GM23338 (cell line): ENCODE data around the gene HERC2. TPM values are rescaled to one million over a fixed set of nuclear protein-coding genes. Genes with fewer than 3 reads are reported as not detected.

Source experiments
- ATAC-seq: fragments of 200-7000 bp; cut with Tn5 transposase; 3 replicates; pipeline ENCODE4 v1.9.1; 2020
- DNase-seq: peaks from one replicate; pipeline ENCODE4 v3.0.0-alpha.2; 2015; ENCODE audit warnings: low spot score
- H2AFZ ChIP-seq: fragments of 200-600 bp; sonication (generic); 2 replicates; pipeline ENCODE4 v1.8.0; 2016; ENCODE audit warnings: antibody characterized with exemption, mild to moderate bottlenecking, moderate library complexity
- H3F3A ChIP-seq: fragments of 200-600 bp; sonication (generic); replicated peaks from 2 replicates; pipeline ENCODE4 v1.8.0; 2017; ENCODE audit warnings: antibody characterized with exemption, mixed run types, low read depth
- H3K27ac ChIP-seq: fragments of 200-600 bp; sonication (generic); 2 replicates; pipeline ENCODE4 v1.6.1; 2016; ENCODE audit warnings: low read depth
- H3K27me3 ChIP-seq: fragments of 200-600 bp; sonication (generic); 2 replicates; pipeline ENCODE4 v1.8.0; 2016; ENCODE audit warnings: mild to moderate bottlenecking, mixed run types, moderate library complexity; ENCODE audit not compliant: insufficient read depth
- H3K36me3 ChIP-seq: fragments of 200-600 bp; sonication (generic); 2 replicates; pipeline ENCODE4 v1.8.0; 2016; ENCODE audit warnings: mild to moderate bottlenecking; ENCODE audit not compliant: insufficient read depth
- H3K4me1 ChIP-seq: fragments of 200-600 bp; sonication (generic); 2 replicates; pipeline ENCODE4 v1.8.0; 2016; ENCODE audit warnings: mild to moderate bottlenecking, moderate library complexity; ENCODE audit not compliant: insufficient read depth
- H3K4me2 ChIP-seq: fragments of 200-600 bp; sonication (generic); 2 replicates; pipeline ENCODE4 v1.7.1; 2017; ENCODE audit warnings: mixed run types
- H3K4me3 ChIP-seq: fragments of 200-600 bp; sonication (generic); 2 replicates; pipeline ENCODE4 v1.6.1; 2016; ENCODE audit warnings: mixed run types
- H3K79me2 ChIP-seq: fragments of 200-600 bp; sonication (generic); replicated peaks from 2 replicates; pipeline ENCODE4 v1.8.0; 2017; ENCODE audit warnings: mild to moderate bottlenecking; ENCODE audit not compliant: insufficient read depth
- H3K9me2 ChIP-seq: fragments of 200-600 bp; sonication (generic); 2 replicates; pipeline ENCODE4 v1.8.0; 2017; ENCODE audit not compliant: insufficient read depth
- H4K20me1 ChIP-seq: fragments of 200-600 bp; sonication (generic); replicated peaks from 2 replicates; pipeline ENCODE4 v1.8.0; 2017; ENCODE audit warnings: mild to moderate bottlenecking; ENCODE audit not compliant: insufficient read depth
- H3K27ac Mint-ChIP-seq: 2 replicates; pipeline ENCODE4 v1.8.0; 2020; ENCODE audit warnings: inconsistent platforms, mild to moderate bottlenecking, moderate library complexity, mixed read lengths
- H3K27me3 Mint-ChIP-seq: 3 replicates; pipeline ENCODE4 v1.8.0; 2022; ENCODE audit warnings: low read depth, mild to moderate bottlenecking, moderate library complexity, mixed read lengths, inconsistent platforms; ENCODE audit not compliant: insufficient read depth, poor library complexity
- H3K36me3 Mint-ChIP-seq: 3 replicates; pipeline ENCODE4 v1.8.0; 2021; ENCODE audit warnings: low read depth, mild to moderate bottlenecking, inconsistent platforms, moderate library complexity, mixed read lengths
- H3K4me1 Mint-ChIP-seq: 3 replicates; pipeline ENCODE4 v1.8.0; 2020; ENCODE audit warnings: mild to moderate bottlenecking, inconsistent platforms, mixed read lengths
- H3K4me3 Mint-ChIP-seq: 3 replicates; pipeline ENCODE4 v1.8.0; 2021; ENCODE audit warnings: moderate library complexity, mild to moderate bottlenecking, inconsistent platforms, mixed read lengths
- H3K9me3 Mint-ChIP-seq: 3 replicates; pipeline ENCODE4 v1.8.0; 2020; ENCODE audit warnings: moderate library complexity, mild to moderate bottlenecking, inconsistent platforms, mixed read lengths
- CREB1 ChIP-seq: fragments of 250-450 bp; sonication (Bioruptor Pico); IDR thresholded peaks from 2 replicates; pipeline ENCODE4 v1.5.0; 2020; ENCODE audit warnings: low read depth, mild to moderate bottlenecking, moderate library complexity
- EZH2 ChIP-seq: fragments of 200-600 bp; sonication (generic); IDR thresholded peaks from one replicate; pipeline ENCODE4 v1.8.0; 2017; ENCODE audit warnings: antibody characterized with exemption, mild to moderate bottlenecking, low read depth; ENCODE audit not compliant: unreplicated experiment
- ZNF114 ChIP-seq: fragments of 250-450 bp; sonication (Bioruptor Pico); IDR thresholded peaks from 2 replicates; pipeline ENCODE4 v1.5.0; 2020; ENCODE audit warnings: mild to moderate bottlenecking, moderate library complexity
- ZNF331 ChIP-seq: fragments of 250-450 bp; sonication (Bioruptor Pico); IDR thresholded peaks from 2 replicates; pipeline ENCODE4 v1.5.0; 2020; ENCODE audit warnings: low read depth, mild to moderate bottlenecking, moderate library complexity
- ZNF462 ChIP-seq: fragments of 250-450 bp; sonication (Bioruptor Pico); IDR thresholded peaks from 2 replicates; pipeline ENCODE4 v1.5.0; 2020; ENCODE audit warnings: mild to moderate bottlenecking, moderate library complexity
- polyA plus RNA-seq: library from polyadenylated mRNA; unstranded; fragments of >200 nt; fragmentation: Nextera tagmentation; extraction: Ambion mirVana; gene quantifications from 2 replicates; pipeline ENCODE4 v1.2.1, GENCODE V29; 2016
- total RNA-seq: library from RNA; depleted of rRNA; stranded (reverse); fragments of >200 nt; shearing (Covaris generic); gene quantifications from 2 replicates; pipeline ENCODE4 v1.2.3, GENCODE V29; 2014

Gene HERC2
- total and polyA plus RNA-seq, 2 experiments from 2014 or later = 71.3 to 80.7 TPM

- TF ChIP-seq ZNF462 (CRISPR knock-in tag) = no peak
Observed at GRCh38 chr15:28185148-28185895, 136.7 kb downstream of the HERC2 start (continued).

- Mint-ChIP-seq H3K9me3 (no peaks in the 10 kb centered on the region), H3K27ac (no peak overlapping the region), H3K36me3 (peaks cover 64% of the 10 kb centered on the region), H3K27me3 (peaks cover 8% of the 10 kb centered on the region), H3K4me1 (peaks cover 7% of the 10 kb centered on the region), H3K4me3 (no peak overlapping the region)
- Histone ChIP-seq H3K4me2 (no peak overlapping the region), H3K4me1 (no peaks in the 10 kb centered on the region), H3F3A (no peaks in the 10 kb centered on the region), H2AFZ (no peak overlapping the region), H3K4me3 (no peak overlapping the region), H3K79me2 (no peaks in the 10 kb centered on the region; the same call in 1 of the 2 replicates), H3K27ac (no peak overlapping the region), H3K36me3 (peaks cover 23% of the 10 kb centered on the region), H3K9me2 (no peaks in the 10 kb centered on the region), H3K27me3 (no peaks in the 10 kb centered on the region), H4K20me1 (no peaks in the 10 kb centered on the region; the same call in 1 of the 2 replicates)
- DNase-seq (no peak), ATAC-seq (no peak)
- no peak for TF ChIP-seq CREB1
- no peak for TF ChIP-seq EZH2
- TF ChIP-seq ZNF462 (CRISPR knock-in tag) = no peak
- no peak for TF ChIP-seq ZNF114 (CRISPR knock-in tag)
- no peak for TF ChIP-seq ZNF331 (CRISPR knock-in tag)
Observed at GRCh38 chr15:28184166-28184565, 137.8 kb downstream of the HERC2 start.
